HCT116 (cell line): ENCODE data around the gene CENPP. TPM values are rescaled to one million over a fixed set of nuclear protein-coding genes. Genes with fewer than 3 reads are reported as not detected.

Experiments used
- ATAC-seq: fragments of 200-7000 bp; cut with Tn5 transposase; 2 replicates; pipeline ENCODE4 v1.9.1; 2020; ENCODE audit warnings: mild to moderate bottlenecking, moderate library complexity
- BruUV-seq: library from RNA; stranded (reverse); fragments of 400-500 nt; replicated peaks from 2 replicates; lab custom pipeline; 2021; lab: Mats Ljungman, UMichigan
- CTCF ChIA-PET: fragments of 300-600 bp; sonication (Branson Sonifier 250); formaldehyde crosslinking; loops from one replicate; lab custom pipeline; 2021; ENCODE audit warnings: antibody characterized with exemption; lab: Charles Lee
- POLR2A ChIA-PET: fragments of 300-600, 350-600 bp; sonication (Branson Sonifier 250); formaldehyde crosslinking; loops from one replicate; lab custom pipeline; 2021; ENCODE audit warnings: antibody characterized with exemption; lab: Charles Lee
- RAD21 ChIA-PET, 2 experiments: fragments of 300-600 bp; sonication (Branson Sonifier 250); formaldehyde crosslinking; loops; one replicate each; lab custom pipeline; 2023; ENCODE audit warnings: low total read pairs in 2 of 2; ENCODE audit not compliant: uncharacterized antibody in 2 of 2, unreplicated experiment in 2 of 2, low non-redundant PET in 1 of 2; lab: Charles Lee
- DNase-seq: peaks from one replicate; pipeline ENCODE4 v3.0.0-alpha.2; 2010; ENCODE audit warnings: low read depth, low spot score
- H2AFZ ChIP-seq: fragments of 200-600 bp; shearing (Covaris generic), sonication (generic); 2 replicates; pipeline ENCODE4 v1.6.1; 2017; ENCODE audit warnings: low read depth, mixed run types, mixed read lengths, antibody characterized with exemption, low read length; ENCODE audit not compliant: poor library complexity, severe bottlenecking
- H3K27ac ChIP-seq: 2 replicates; pipeline ENCODE4 v1.5.1; 2012; ENCODE audit warnings: low read depth, low read length
- H3K27me3 ChIP-seq: fragments of 200-600 bp; sonication (generic); 2 replicates; pipeline ENCODE4 v1.6.1; 2016; ENCODE audit warnings: mixed run types, low read length, mixed read lengths; ENCODE audit not compliant: insufficient read depth
- H3K36me3 ChIP-seq, 2 experiments: fragments of 200-500 bp in 1 of 2; fragments of 200-600 bp in 1 of 2; sonication (Bioruptor generic) in 1 of 2; sonication (generic) in 1 of 2; 2 replicates each; pipeline versions ENCODE4 v1.5.1 to v1.6.1; 2014 to 2016; ENCODE audit warnings: low read length in 2 of 2, inconsistent platforms in 1 of 2, mixed read lengths in 1 of 2, mixed run types in 1 of 2; ENCODE audit not compliant: insufficient read depth in 2 of 2, control insufficient read depth in 1 of 2
- H3K4me1 ChIP-seq, 2 experiments: fragments of 200-600 bp in 1 of 2; sonication (generic) in 1 of 2; 2 replicates each; pipeline versions ENCODE4 v1.5.1 to v1.6.1; 2012 to 2017; ENCODE audit warnings: low read length in 2 of 2, inconsistent platforms in 1 of 2, mild to moderate bottlenecking in 1 of 2, mixed read lengths in 1 of 2, mixed run types in 1 of 2, moderate library complexity in 1 of 2; ENCODE audit not compliant: insufficient read depth in 2 of 2, control insufficient read depth in 1 of 2
- H3K4me2 ChIP-seq: fragments of 200-600 bp; sonication (generic); 2 replicates; pipeline ENCODE4 v1.6.1; 2017; ENCODE audit warnings: mixed run types, low read length, mixed read lengths
- H3K4me3 ChIP-seq, 2 experiments: fragments of 200-600 bp in 1 of 2; sonication (generic) in 1 of 2; replicated peaks in 1 of 2; 2 replicates each; pipeline ENCODE4 v1.5.1; 2011 to 2016; ENCODE audit warnings: low read length in 2 of 2, control low read depth in 1 of 2, low read depth in 1 of 2, mild to moderate bottlenecking in 1 of 2, mixed read lengths in 1 of 2, mixed run types in 1 of 2
- H3K79me2 ChIP-seq: fragments of 200-600 bp; sonication (generic); 2 replicates; pipeline ENCODE4 v1.6.1; 2017; ENCODE audit warnings: mild to moderate bottlenecking, mixed run types, low read length, moderate library complexity, mixed read lengths; ENCODE audit not compliant: insufficient read depth
- H3K9ac ChIP-seq: fragments of 200-600 bp; sonication (generic); 2 replicates; pipeline ENCODE4 v1.6.1; 2016; ENCODE audit warnings: low read length, mixed read lengths
- H3K9me2 ChIP-seq: fragments of 200-600 bp; sonication (generic), shearing (Covaris generic); 2 replicates; pipeline ENCODE4 v1.6.1; 2017; ENCODE audit warnings: mixed run types, mild to moderate bottlenecking, moderate library complexity; ENCODE audit not compliant: insufficient read depth
- H3K9me3 ChIP-seq, 2 experiments: fragments of 200-500 bp in 1 of 2; fragments of 200-600 bp in 1 of 2; sonication (Bioruptor generic) in 1 of 2; sonication (generic) in 1 of 2; 2 replicates each; pipeline ENCODE4 v1.6.1; 2014 to 2017; ENCODE audit warnings: low read length in 2 of 2, mixed read lengths in 2 of 2, inconsistent platforms in 1 of 2, low read depth in 1 of 2, mild to moderate bottlenecking in 1 of 2, mixed run types in 1 of 2, moderate library complexity in 1 of 2; ENCODE audit not compliant: control insufficient read depth in 1 of 2, insufficient read depth in 1 of 2
- H4K20me1 ChIP-seq: fragments of 200-600 bp; sonication (generic), shearing (Covaris generic); 2 replicates; pipeline ENCODE4 v1.6.1; 2017; ENCODE audit warnings: mixed run types, mild to moderate bottlenecking, moderate library complexity; ENCODE audit not compliant: insufficient read depth
- CEBPB ChIP-seq: IDR thresholded peaks from 2 replicates; pipeline ENCODE4 v1.6.1; 2012; ENCODE audit warnings: low read depth
- ELF1 ChIP-seq: IDR thresholded peaks from 2 replicates; pipeline ENCODE4 v1.6.1; 2012; ENCODE audit warnings: low read depth, borderline replicate concordance
- EZH2 ChIP-seq: fragments of 200-600 bp; sonication (generic); IDR thresholded peaks from 2 replicates; pipeline ENCODE4 v1.6.1; 2017; ENCODE audit warnings: antibody characterized with exemption, mixed run types
- EZH2phosphoT487 ChIP-seq: fragments of 200-600 bp; IDR thresholded peaks from 2 replicates; pipeline ENCODE4 v1.6.1; 2018; ENCODE audit warnings: antibody characterized with exemption, borderline replicate concordance
- FOSL1 ChIP-seq: IDR thresholded peaks from 2 replicates; pipeline ENCODE4 v1.6.1; 2012; ENCODE audit warnings: low read depth
- JUND ChIP-seq: IDR thresholded peaks from 2 replicates; pipeline ENCODE4 v1.6.1; 2012
- POLR2A ChIP-seq: IDR thresholded peaks from 2 replicates; pipeline ENCODE4 v1.7.0; 2011; ENCODE audit warnings: borderline replicate concordance; ENCODE audit not compliant: insufficient read depth, insufficient read length; ENCODE audit errors: extremely low read depth
- SIN3A ChIP-seq: IDR thresholded peaks from 2 replicates; pipeline ENCODE4 v1.6.1; 2012; ENCODE audit warnings: low read depth
- SP1 ChIP-seq: IDR thresholded peaks from 2 replicates; pipeline ENCODE4 v1.6.1; 2012; ENCODE audit warnings: low read depth
- SRF ChIP-seq: IDR thresholded peaks from 2 replicates; pipeline ENCODE4 v1.6.1; 2012; ENCODE audit warnings: low read depth
- YY1 ChIP-seq: IDR thresholded peaks from 2 replicates; pipeline ENCODE4 v1.6.1; 2011; ENCODE audit warnings: low read length, low read depth, moderate library complexity, mild to moderate bottlenecking; ENCODE audit not compliant: insufficient replicate concordance; ENCODE audit errors: extremely low read depth
- ZFX ChIP-seq: fragments of 450-650 bp; IDR thresholded peaks from 2 replicates; pipeline ENCODE4 v1.6.1; 2017
- ZNF274 ChIP-seq: fragments of 200-500 bp; sonication (Bioruptor generic); IDR thresholded peaks from 2 replicates; pipeline ENCODE4 v1.6.1; 2014; ENCODE audit warnings: mild to moderate bottlenecking, low read depth, low read length, inconsistent platforms
- intact Hi-C: fragments of 100-400 bp; cut with micrococcal nuclease; formaldehyde crosslinking; loops from 2 replicates; pipeline ENCODE4 v1.10.0; 2022
- total RNA-seq: library from RNA; stranded (reverse); gene quantifications from one replicate; pipeline ENCODE4 v1.2.1, GENCODE V29; 2021; ENCODE audit not compliant: unreplicated experiment
- TF ChIP-seq, protein P1 (sequence below): IDR thresholded peaks from 2 replicates; pipeline ENCODE4 v1.6.1; 2012
- TF ChIP-seq, protein P2 (sequence below), 3 experiments: fragments of 200-600 bp in 1 of 3; sonication (generic) in 1 of 3; IDR thresholded peaks in 2 of 3; conservative IDR thresholded peaks in 1 of 3; 2 replicates each; pipeline ENCODE4 v1.5.1; 2012 to 2017; ENCODE audit warnings: low read depth in 2 of 3, low read length in 2 of 3, antibody characterized with exemption in 1 of 3, borderline replicate concordance in 1 of 3, control low read depth in 1 of 3, mild to moderate bottlenecking in 1 of 3, mixed read lengths in 1 of 3, mixed run types in 1 of 3, moderate library complexity in 1 of 3; ENCODE audit not compliant: insufficient read depth in 1 of 3

The CENPP gene
- total RNA-seq, 1 experiment from 2014 or later, result 7.0 TPM

GRCh38 chr9:92504881-92505280, 179.1 kb downstream of the CENPP start:
- H3K4me2 ChIP-seq, result no peak overlapping the region
- H3K9me3 ChIP-seq, result no peaks in the 10 kb centered on the region
- no peak overlapping the region for H3K4me3 ChIP-seq
- ChIA-PET POLR2A (interaction anchor here (0.6 kb wide), 1 partner anchor 27 kb away, joined by 3 read pairs; no protein-coding TSS in a partner anchor), CTCF (no interaction called here), RAD21 (no interaction called here)
- H3K79me2 ChIP-seq, result no peaks in the 10 kb centered on the region
- TF ChIP-seq ZFX (no peak), EZH2phosphoT487 (no peak), SRF (no peak), CEBPB (no peak)
- DNase-seq (no peak), ATAC-seq (no peak)
- no peak overlapping the region for H2AFZ ChIP-seq
- no peaks in the 10 kb centered on the region for H3K9me2 ChIP-seq
- no peaks in the 10 kb centered on the region for H3K27me3 ChIP-seq
- no peaks in the 10 kb centered on the region for H3K36me3 ChIP-seq
- no peaks in the 10 kb centered on the region for H4K20me1 ChIP-seq
- H3K4me1 ChIP-seq, result peaks cover 0 to 11% of the 10 kb centered on the region in 2 experiments; a peak in 3 of 4 replicates
- no peak overlapping the region for H3K9ac ChIP-seq
- H3K27ac ChIP-seq, result no peak overlapping the region
- BruUV-seq, result no TSS peak
- intact Hi-C loops, result no loop called here

DNA sequence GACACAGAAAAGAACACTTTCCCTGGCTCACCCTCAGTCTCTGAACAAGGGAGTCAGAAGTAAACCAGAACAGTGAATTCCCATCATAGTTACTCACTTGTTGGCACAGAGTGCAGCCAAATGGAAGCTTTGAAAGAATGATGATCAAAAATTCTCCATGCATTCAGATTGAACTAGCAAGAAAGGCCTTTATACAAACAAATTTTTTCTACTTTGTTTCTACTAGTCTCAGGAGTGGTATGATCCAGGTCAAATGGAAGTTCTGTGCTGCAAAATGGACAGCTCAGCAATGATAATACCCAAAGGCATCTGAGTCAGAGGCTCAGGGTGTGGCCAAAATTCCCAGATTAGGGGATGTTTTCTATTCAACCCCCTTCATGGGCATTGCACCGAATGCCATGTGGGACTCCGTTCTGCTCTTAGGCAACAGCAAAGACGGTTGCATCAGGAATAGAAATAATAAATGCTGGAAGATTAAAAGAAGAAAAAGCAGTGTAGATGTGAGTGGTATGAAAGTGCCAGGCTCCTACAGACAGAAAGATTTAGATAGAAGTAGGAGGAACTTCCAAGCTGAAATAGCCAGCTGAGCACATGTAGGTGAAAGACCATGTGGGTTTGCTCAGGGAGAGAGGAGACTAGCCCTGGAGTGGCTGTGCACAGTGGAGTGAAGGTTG, 180.6 kb downstream of the CENPP start:
- POLR2A ChIA-PET, result no interaction called here
- no TSS peak for BruUV-seq
- no peaks in the 10 kb centered on the region for H3K9me3 ChIP-seq
- H3K4me1 ChIP-seq, result peaks cover 0 to 11% of the 10 kb centered on the region in 2 experiments; a peak in 3 of 4 replicates
- no peaks in the 10 kb centered on the region for H3K36me3 ChIP-seq
- intact Hi-C loops, result no loop called here
- H3K27me3 ChIP-seq, result no peaks in the 10 kb centered on the region
- no peaks in the 10 kb centered on the region for H3K9me2 ChIP-seq
- ATAC-seq (peak; percentile 38; the same call in 1 of the 2 replicates), DNase-seq (no peak)
- no peaks in the 10 kb centered on the region for H4K20me1 ChIP-seq
- CTCF ChIA-PET, result no interaction called here
- no peak overlapping the region for H3K27ac ChIP-seq
- no peaks in the 10 kb centered on the region for H3K79me2 ChIP-seq
- TF ChIP-seq POLR2A (no peak), YY1 (no peak), SP1 (no peak), ELF1 (no peak), EZH2 (no peak), JUND (no peak), CEBPB (no peak; the same call in 1 of the 2 replicates), FOSL1 (peak; percentile 32; the same call in 1 of the 2 replicates), EZH2phosphoT487 (no peak), ZNF274 (no peak), SIN3A (no peak)
- TF ChIP-seq, protein P1, sequence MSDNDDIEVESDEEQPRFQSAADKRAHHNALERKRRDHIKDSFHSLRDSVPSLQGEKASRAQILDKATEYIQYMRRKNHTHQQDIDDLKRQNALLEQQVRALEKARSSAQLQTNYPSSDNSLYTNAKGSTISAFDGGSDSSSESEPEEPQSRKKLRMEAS, result 0 out of 2 replicates have a peak, but pooled peaks have one; percentile 24
- TF ChIP-seq, protein P2, sequence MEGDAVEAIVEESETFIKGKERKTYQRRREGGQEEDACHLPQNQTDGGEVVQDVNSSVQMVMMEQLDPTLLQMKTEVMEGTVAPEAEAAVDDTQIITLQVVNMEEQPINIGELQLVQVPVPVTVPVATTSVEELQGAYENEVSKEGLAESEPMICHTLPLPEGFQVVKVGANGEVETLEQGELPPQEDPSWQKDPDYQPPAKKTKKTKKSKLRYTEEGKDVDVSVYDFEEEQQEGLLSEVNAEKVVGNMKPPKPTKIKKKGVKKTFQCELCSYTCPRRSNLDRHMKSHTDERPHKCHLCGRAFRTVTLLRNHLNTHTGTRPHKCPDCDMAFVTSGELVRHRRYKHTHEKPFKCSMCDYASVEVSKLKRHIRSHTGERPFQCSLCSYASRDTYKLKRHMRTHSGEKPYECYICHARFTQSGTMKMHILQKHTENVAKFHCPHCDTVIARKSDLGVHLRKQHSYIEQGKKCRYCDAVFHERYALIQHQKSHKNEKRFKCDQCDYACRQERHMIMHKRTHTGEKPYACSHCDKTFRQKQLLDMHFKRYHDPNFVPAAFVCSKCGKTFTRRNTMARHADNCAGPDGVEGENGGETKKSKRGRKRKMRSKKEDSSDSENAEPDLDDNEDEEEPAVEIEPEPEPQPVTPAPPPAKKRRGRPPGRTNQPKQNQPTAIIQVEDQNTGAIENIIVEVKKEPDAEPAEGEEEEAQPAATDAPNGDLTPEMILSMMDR (IDR thresholded peaks at IDR 0.05 in 2 of 3, conservative IDR thresholded peaks at IDR 0.05 in 1 of 3; ENCODE audit: borderline replicate concordance in 1 of 3, insufficient read depth in 1 of 3, low read depth in 2 of 3, low read length in 2 of 3), result no peak
- no peak overlapping the region for H2AFZ ChIP-seq
- no peak overlapping the region for H3K9ac ChIP-seq
- peak overlapping the region; percentile 15 for H3K4me2 ChIP-seq
- RAD21 ChIA-PET, result no interaction called here
- H3K4me3 ChIP-seq, result no peak overlapping the region
